Muscle layer of colon (tissue), 2 donors: ENCODE results near the gene BZW1.
"Not testable (repeated sequence)": the region's sequence is repeated elsewhere in the genome, so short reads cannot be mapped to it uniquely, and the experiment has no call there.

Experiments used
- H3K27ac ChIP-seq: one replicate; pipeline ENCODE4 v1.7.0; 2013; ENCODE audit warnings: low read depth, mild to moderate bottlenecking, low read length, moderate library complexity
- H3K27me3 ChIP-seq, 2 donors: one replicate each; pipeline ENCODE4 v1.7.0; 2013; ENCODE audit warnings: low read length in 2 of 2, mild to moderate bottlenecking in 2 of 2; ENCODE audit not compliant: insufficient read depth in 2 of 2, control insufficient read depth in 1 of 2
- H3K36me3 ChIP-seq: one replicate; pipeline ENCODE4 v1.7.0; 2013; ENCODE audit warnings: mild to moderate bottlenecking, low read length; ENCODE audit not compliant: insufficient read depth
- H3K4me1 ChIP-seq: one replicate; pipeline ENCODE4 v1.7.0; 2013; ENCODE audit warnings: mild to moderate bottlenecking, low read length; ENCODE audit not compliant: insufficient read depth
- H3K4me3 ChIP-seq, 2 donors: one replicate each; pipeline ENCODE4 v1.7.0; 2013; ENCODE audit warnings: low read length in 2 of 2, low read depth in 1 of 2, mild to moderate bottlenecking in 1 of 2, moderate library complexity in 1 of 2
- H3K9ac ChIP-seq: one replicate; pipeline ENCODE4 v1.7.0; 2013; ENCODE audit warnings: low read length
- H3K9me3 ChIP-seq: one replicate; pipeline ENCODE4 v1.7.0; 2013; ENCODE audit warnings: mild to moderate bottlenecking, low read length
- donor health status: abdominal sarcoma.
- donor health status: Adenocarcinoma of cecum.

BZW1 gene

DNA sequence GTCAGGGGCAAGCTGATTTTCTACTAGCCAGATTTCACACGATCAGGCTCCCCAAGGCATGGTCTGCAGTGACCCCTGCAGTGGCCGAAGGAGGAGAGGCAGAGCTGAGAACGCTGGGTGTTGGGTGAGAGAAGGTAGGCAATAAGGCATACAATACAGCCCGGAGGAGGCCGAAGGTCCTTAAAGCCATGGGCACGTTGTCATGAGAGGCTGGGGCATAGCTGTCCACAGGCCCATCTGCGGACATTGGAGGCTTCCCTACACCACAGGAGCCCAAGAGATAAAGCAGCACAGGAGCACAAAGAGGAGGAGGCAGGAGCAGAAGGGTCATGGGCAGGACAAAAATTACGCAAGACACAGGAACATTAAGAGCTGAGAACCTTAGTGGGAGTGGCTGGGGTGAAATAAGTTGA lies 16.7 kb upstream of the BZW1 start:
- no peak overlapping the region for H3K4me3 ChIP-seq
- no peaks in the 10 kb centered on the region for H3K36me3 ChIP-seq
- no peaks in the 10 kb centered on the region for H3K27me3 ChIP-seq
- H3K27ac ChIP-seq = no peak overlapping the region
- H3K9me3 ChIP-seq = no peaks in the 10 kb centered on the region
- no peak overlapping the region for H3K9ac ChIP-seq
- peaks cover 10% of the 10 kb centered on the region for H3K4me1 ChIP-seq

DNA sequence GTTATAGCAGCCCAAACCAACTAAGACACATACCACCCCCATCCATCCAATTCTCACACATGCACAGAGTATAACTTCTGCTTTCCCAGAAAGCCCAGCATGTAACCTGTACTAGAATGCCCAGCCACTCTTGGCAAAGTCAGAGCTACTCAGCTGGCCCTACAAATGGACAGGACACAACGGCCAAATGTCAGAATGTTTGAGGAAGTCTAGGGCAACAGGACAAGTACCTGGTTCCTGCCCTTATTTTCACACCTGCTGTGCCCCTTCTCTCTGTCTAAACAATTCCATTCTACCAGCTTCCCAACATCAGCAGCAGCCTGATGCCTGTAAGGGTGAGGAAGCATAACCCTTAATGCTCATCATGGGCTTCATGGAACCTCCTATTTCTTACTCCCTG lies 15.1 kb upstream of the BZW1 start:
- H3K27ac ChIP-seq = no peak overlapping the region
- no peaks in the 10 kb centered on the region for H3K9me3 ChIP-seq
- no peak overlapping the region for H3K9ac ChIP-seq
- H3K4me1 ChIP-seq = peaks cover 10% of the 10 kb centered on the region
- no peaks in the 10 kb centered on the region for H3K36me3 ChIP-seq
- no peaks in the 10 kb centered on the region for H3K27me3 ChIP-seq
- H3K4me3 ChIP-seq = no peak overlapping the region

DNA sequence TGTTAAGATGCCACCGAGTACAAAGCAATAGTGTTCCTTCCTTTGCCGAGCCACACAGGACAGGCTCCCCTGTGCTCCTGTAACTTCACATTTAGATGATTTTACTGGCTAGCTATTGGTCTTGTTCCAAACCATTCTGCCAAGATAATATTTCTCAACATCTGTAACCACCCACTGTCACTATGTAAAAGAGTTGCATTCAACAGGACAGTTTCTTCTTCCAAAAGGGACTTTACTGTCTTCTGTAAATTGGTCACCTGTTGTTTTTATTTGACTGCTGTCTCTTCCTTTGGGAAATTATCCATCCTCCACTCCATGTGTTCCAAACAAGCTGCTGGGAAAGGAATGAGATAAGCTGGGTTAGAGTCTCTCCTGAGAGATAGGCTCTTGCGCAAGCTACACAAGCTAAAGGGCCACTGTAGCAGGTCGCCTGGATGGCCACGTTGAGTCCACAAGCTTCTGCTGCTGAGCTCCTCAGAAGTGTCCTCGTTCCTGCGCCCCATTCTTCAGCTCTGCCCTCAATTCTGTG lies 14.4 kb upstream of the BZW1 start:
- Histone ChIP-seq H3K4me3 (no peak overlapping the region), H3K27ac (no peak overlapping the region), H3K9ac (no peak overlapping the region), H3K36me3 (no peaks in the 10 kb centered on the region), H3K27me3 (no peaks in the 10 kb centered on the region), H3K9me3 (no peaks in the 10 kb centered on the region), H3K4me1 (peaks cover 10% of the 10 kb centered on the region)

GRCh38 chr2:200798514-200798913 lies 13.2 kb upstream of the BZW1 start:
- H3K27ac ChIP-seq = no peak overlapping the region
- H3K27me3 ChIP-seq = no peaks in the 10 kb centered on the region
- H3K4me1 ChIP-seq = peaks cover 10% of the 10 kb centered on the region
- no peaks in the 10 kb centered on the region for H3K9me3 ChIP-seq
- H3K36me3 ChIP-seq = no peaks in the 10 kb centered on the region
- no peak overlapping the region for H3K9ac ChIP-seq
- no peak overlapping the region for H3K4me3 ChIP-seq

GRCh38 chr2:200800458-200800857 lies 11.3 kb upstream of the BZW1 start:
- Histone ChIP-seq H3K27me3 (no peaks in the 10 kb centered on the region), H3K36me3 (no peaks in the 10 kb centered on the region), H3K4me1 (peaks cover 10% of the 10 kb centered on the region), H3K4me3 (no peak overlapping the region), H3K9ac (no peak overlapping the region), H3K9me3 (no peaks in the 10 kb centered on the region), H3K27ac (no peak overlapping the region)

DNA sequence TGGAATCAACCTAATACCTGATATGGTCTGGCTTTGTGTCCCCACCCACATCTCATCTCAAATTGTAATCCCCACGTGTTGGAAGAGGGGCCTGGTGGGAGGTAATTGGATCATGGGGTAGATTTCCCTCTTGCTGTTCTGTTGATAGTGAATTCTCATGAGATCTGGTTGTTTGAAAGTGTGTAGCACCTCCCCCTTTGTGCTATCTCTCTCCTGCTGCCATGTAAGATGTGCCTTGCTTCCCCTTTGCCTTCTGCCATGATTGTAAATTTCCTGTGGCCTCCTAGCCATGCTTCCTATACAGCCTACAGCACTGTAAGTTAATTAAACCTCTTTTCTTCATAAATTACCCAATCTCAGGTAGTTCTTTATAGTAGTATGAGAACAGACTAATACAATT lies 10.3 kb upstream of the BZW1 start:
- not testable (repeated sequence) for H3K4me3 ChIP-seq, H3K36me3 ChIP-seq, H3K9me3 ChIP-seq, H3K9ac ChIP-seq, H3K27me3 ChIP-seq, H3K27ac ChIP-seq, H3K4me1 ChIP-seq

GRCh38 chr2:200809506-200810251 lies 2.0 kb upstream of the BZW1 start:
- Histone ChIP-seq H3K9ac (no peak overlapping the region), H3K9me3 (no peaks in the 10 kb centered on the region), H3K27me3 (no peaks in the 10 kb centered on the region), H3K27ac (no peak overlapping the region), H3K4me3 (no peak overlapping the region), H3K36me3 (peaks cover 8% of the 10 kb centered on the region), H3K4me1 (peaks cover 33% of the 10 kb centered on the region)

DNA sequence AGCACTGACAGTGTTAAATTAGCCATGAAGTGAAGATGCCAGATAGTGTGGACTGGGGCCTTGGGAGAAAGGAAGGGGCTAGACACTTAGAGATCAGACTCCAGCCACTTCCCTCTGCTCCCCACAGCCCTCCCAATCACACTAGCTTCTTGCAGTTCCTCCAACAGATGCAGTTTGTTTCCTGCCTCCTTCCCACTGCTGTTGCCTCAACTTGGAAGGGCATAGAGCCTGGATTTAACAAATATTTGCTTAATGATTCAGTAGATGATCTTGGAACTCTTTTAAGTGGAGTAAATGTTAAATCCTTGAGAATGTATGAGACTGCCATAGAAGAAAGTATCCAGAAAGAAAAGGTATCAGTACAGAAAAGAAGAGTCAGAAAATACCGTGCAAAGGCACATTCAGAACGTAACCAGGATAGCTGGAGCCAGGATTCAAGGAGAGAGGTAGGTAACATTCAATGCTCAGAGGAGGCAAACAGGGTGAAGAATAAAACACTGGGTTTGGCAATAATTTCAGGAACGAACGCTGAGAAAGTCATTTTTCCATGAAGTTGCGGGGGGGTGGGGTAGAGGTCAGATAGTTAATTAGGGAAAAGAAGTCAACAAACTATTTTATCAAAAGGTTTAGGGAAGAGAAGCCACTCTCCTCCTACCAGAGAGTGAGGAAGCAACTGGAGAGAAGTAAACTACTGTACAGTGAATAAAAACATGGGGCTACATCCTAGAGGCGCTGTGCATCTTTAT lies 1.3 kb upstream of the BZW1 start:
- Histone ChIP-seq H3K27me3 (no peaks in the 10 kb centered on the region), H3K9ac (peak overlapping the region; percentile 61), H3K27ac (peak overlapping the region; percentile 93), H3K4me3 (peak overlapping the region in 1 of 2 donors; percentile 95), H3K9me3 (no peaks in the 10 kb centered on the region), H3K36me3 (peaks cover 16% of the 10 kb centered on the region), H3K4me1 (peaks cover 37% of the 10 kb centered on the region)

DNA sequence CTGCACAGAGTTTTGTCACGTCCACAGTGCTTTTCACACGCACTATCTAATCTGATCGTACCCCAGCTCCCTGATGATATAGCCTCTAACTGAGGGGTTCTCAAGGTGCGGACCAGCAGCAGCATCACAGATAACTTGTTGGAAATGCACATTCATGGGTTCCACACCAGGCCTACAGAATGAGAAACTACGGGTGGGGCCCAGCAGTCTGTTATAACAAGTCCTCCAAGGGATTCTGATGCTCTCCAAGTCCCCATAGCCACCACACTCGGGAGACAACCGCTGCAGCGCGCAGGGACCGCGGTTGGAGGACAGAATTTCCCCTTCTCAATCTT lies 745 bp upstream of the BZW1 start:
- no peaks in the 10 kb centered on the region for H3K9me3 ChIP-seq
- peak overlapping the region; percentile 61 for H3K9ac ChIP-seq
- no peaks in the 10 kb centered on the region for H3K27me3 ChIP-seq
- peak overlapping the region; percentile 84 to 95 for H3K4me3 ChIP-seq
- H3K36me3 ChIP-seq = peaks cover 18% of the 10 kb centered on the region
- H3K27ac ChIP-seq = peak overlapping the region; percentile 93
- H3K4me1 ChIP-seq = peaks cover 37% of the 10 kb centered on the region

DNA sequence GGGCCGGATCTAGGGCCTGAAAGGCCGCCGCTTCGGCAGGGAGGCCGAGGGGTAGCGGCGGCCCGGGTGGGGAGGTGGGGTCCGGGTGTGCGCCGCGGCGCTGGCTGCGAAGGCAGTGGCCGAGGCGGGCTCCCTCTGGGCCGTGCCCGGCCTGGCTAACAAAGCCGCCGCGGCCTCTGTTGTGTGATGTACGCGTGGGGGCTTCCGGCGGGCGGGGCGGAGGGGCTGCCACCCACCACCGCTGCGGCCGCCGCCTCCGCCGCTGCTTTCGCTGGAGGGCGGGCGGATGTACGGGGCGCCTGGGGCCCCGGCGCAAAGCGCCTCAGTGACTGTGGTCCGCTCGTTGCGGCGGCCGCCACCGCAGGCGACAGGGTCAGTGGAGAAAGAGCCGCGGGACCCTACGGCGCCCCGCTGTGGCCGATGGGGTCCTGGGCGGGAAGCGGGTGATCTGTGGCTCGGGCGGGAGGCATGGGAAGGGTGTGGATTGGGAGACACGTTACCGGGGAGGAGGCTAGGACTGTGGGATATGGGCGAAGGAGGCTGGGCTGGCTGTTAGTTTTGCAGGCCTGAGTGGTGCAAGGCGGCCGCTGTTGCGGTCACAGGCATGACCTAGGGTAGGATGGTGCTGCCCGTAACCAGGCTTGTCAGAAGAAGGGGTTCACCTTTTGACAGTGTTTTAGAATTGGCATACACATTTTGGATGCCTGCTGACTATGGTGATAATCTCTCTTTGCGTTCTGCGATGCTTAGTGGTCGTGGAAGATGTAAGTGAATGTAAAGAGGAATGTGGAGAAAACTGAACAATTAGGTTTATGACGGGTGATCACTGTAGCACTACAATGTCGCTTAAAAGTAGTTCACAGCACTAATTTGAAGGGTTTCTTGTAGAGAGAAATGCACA lies 662 bp downstream of the BZW1 start:
- Histone ChIP-seq H3K9me3 (no peaks in the 10 kb centered on the region), H3K4me1 (peaks cover 37% of the 10 kb centered on the region)

DNA sequence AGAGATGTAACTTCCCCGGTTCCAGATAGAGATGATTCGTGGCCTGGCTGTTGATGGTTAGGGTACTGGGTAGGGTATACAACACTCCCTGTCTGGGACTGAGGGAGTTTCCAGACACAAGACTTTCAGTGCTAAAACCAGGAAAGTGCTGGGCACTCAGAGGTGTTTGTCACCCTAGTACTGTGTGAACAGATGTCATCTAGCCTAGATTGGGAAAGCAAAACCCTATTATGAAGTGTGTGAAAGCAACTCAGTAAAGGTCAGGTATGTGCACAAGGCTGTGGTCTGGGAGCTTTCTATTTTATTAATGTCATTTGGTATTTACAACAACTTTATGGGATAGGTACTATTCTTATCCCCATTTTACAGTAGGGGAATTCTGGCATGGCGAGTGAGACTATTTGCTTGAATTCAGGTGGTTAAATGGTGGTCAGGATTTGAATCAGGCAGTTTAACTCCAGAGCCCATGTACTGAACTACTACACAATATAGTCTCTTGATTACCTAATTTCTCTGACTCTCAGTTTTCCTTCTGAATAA lies 2.6 kb downstream of the BZW1 start:
- H3K4me3 ChIP-seq = no peak overlapping the region
- no peak overlapping the region for H3K27ac ChIP-seq

More for the DNA sequence above, 662 bp downstream of the BZW1 start:
- Histone ChIP-seq H3K36me3 (peaks cover 31% of the 10 kb centered on the region), H3K9ac (peak overlapping the region; percentile 78), H3K27me3 (no peaks in the 10 kb centered on the region), H3K4me3 (peak overlapping the region; percentile 84 to 95), H3K27ac (peak overlapping the region; percentile 93)

More for the DNA sequence above, 2.6 kb downstream of the BZW1 start:
- Histone ChIP-seq H3K9ac (no peak overlapping the region), H3K4me1 (peaks cover 37% of the 10 kb centered on the region), H3K9me3 (no peaks in the 10 kb centered on the region), H3K27me3 (no peaks in the 10 kb centered on the region), H3K36me3 (peaks cover 50% of the 10 kb centered on the region)
